Measurements from ENCODE around the gene RASSF1. TPM values are rescaled to one million over a fixed set of nuclear protein-coding genes. Genes with fewer than 3 reads are reported as not detected.

The RASSF1 gene
- polyA plus RNA-seq, 4 donors, result 16.7 to 22.7 (median 21.2) TPM

DNA sequence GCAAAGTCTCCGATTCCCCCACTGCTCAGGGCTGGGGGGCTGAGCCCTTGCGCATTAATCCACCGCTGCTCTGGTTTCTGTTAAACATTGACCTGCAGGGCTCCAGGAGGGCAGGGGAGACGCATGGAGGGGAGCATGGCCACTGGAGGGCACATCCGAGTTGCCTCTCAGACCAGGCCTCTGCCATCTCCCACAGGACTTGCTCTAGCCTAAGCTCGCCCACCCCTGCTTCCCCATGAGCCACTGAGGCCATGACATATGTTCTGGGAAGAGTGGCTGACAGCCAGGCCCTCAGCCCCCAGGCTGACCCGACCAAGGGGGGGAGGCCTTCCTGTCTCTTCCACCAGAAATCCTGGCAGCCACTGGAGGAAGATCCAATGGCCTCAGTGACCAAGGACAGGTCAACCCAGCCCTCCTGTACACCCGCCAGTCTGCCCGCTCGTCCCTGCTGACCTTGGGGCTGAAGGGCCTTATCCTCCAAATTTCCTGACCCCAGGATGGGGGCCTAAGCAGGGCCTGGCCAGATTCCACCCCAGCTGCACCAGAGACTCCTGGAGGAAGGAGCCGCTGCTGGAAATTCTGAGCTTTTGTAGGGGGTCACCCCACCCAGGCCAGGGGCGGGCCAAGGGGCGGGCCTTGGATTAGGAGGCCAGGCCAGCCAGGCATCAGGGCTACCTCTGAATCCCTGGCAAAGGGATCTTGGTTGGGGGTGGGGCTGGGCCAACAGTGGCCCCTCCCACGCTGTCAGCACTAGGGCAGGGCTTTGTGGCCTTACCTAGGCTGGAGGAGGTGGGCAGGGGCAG, 37.4 kb downstream of the RASSF1 start, which contains the start of gene HYAL1:
HYAL1 (minus strand) TSS at position 562 of the 803 bp plus-strand sequence. CDS start 618 bp downstream, outside the sequence.
- no peak for DNase-seq (ENCODE audit: low read depth in 4 of 4, low spot score in 2 of 4)

- no peak for DNase-seq (ENCODE audit: low read depth in 4 of 4, low spot score in 2 of 4)
Measured at GRCh38 chr3:50302095-50303012, 38.3 kb downstream of the RASSF1 start.

DNA sequence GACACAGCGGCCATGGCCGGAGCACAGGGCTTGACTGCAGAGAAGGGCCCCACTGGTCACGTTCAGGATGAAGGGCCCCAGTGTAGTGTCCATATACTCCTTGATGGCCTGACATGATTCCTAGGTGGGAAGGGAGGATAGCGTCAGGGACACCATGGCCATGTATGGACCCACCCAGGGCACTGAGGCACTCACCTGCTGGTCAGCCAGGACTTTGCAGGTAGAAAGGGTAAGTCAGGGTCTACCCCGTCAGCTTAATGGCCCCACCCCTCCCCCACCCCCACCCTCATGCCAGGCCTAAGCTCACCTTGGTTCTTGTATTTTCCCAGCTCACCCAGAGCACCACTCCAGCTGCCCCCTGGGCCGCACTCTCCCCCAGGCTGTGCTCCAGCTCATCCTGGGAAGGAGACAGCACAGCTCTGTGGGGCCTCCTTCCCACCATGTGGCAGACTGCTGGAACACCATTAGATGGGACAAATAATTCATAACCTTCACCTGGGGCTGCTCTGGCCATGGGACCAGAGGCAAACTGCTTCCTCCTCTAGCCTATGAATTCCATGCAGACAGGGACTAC, 39.9 kb downstream of the RASSF1 start:
- no peak for DNase-seq (ENCODE audit: low read depth in 4 of 4, low spot score in 2 of 4)

DNA sequence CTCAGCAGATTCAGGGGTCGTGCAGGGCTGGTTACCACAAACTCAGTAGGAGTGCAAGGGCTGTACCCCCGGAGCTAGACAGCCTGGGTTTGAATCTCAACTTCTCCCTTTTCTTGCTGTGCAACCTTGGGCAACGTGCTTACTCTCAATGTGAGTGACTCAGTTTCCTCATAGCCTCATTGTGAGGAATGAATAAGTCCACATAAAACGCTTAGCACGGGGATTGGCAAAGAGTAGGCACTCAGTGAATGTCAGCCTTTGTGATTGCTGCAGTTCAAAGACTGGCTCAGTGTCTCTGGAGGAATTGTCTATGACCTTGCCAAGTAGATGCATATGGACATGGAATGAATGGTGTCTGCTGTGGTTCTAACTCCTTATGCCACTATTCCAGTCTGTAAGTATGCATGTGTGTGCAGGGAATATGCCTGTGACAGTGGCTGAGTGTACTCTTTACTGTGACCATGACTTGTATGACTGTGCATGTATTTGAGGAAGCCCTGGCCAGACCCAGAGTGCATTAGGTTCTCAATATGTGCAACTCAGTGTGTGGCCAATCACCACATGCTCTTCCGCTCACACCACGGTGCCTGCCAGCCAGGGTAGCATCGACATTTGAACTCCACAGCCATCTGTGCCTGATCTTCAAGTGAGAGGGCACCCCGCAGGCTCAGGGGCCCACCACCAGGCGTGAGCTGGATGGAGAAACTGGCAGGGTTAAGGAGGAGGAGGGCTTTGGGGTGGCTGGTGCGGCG, 40.5 kb downstream of the RASSF1 start:
- no peak for DNase-seq (ENCODE audit: low read depth in 4 of 4, low spot score in 2 of 4)

GRCh38 chr3:50299638-50299928, 41.1 kb downstream of the RASSF1 start:
- DNase-seq (ENCODE audit: low read depth in 4 of 4, low spot score in 2 of 4), result peak in 1 of 4 donors; percentile 56

DNA sequence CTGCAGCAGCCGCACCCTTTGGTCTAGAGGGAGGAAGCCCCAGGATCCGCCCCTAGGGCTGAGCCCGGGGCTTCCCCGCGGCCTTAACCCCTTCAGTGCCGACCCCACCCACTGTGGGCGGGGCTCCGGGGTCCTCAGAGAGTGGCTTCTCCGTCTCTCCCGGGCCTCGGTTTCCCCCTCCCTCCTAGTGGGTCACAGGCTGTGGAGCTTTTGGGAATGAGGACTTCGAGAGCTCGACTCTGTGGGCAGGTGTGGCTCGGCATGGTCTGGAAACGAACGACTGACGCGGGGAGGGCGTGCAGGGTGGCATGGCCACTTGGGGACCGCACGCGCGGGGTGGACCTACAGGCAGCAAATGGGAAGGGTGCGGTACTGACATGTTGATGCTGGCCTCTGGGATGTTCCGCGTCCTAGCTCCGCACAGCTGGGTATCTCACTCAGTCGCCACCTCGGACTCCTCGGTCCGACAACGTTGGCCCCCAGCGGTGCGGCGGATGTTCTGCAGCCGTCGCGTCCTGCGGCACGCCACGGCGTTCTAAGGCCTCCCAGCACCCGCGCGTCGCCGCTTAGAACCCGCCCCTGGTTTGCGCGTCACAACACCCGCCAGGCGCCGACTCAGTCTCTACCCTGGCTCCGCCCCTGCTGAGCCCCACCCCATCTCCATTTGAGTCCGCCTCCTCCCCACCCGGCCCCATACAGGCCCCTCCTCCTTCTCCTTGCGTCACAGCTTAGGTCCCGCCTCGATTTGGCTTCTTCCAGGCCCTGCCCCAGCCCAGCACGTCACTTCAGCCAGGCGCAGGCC, 41.6 kb downstream of the RASSF1 start, which contains the start of the genes HYAL3 and NAA80:
HYAL3 (minus strand) TSS at position 570 of the 802 bp plus-strand sequence. CDS start 3,803 bp downstream, outside the sequence.
NAA80 (minus strand) TSS at position 570 of the 802 bp plus-strand sequence. CDS start 1,942 bp downstream, outside the sequence.
- peak; percentile 97 to 99 (median 99) for DNase-seq (ENCODE audit: low read depth in 4 of 4, low spot score in 2 of 4)

DNA sequence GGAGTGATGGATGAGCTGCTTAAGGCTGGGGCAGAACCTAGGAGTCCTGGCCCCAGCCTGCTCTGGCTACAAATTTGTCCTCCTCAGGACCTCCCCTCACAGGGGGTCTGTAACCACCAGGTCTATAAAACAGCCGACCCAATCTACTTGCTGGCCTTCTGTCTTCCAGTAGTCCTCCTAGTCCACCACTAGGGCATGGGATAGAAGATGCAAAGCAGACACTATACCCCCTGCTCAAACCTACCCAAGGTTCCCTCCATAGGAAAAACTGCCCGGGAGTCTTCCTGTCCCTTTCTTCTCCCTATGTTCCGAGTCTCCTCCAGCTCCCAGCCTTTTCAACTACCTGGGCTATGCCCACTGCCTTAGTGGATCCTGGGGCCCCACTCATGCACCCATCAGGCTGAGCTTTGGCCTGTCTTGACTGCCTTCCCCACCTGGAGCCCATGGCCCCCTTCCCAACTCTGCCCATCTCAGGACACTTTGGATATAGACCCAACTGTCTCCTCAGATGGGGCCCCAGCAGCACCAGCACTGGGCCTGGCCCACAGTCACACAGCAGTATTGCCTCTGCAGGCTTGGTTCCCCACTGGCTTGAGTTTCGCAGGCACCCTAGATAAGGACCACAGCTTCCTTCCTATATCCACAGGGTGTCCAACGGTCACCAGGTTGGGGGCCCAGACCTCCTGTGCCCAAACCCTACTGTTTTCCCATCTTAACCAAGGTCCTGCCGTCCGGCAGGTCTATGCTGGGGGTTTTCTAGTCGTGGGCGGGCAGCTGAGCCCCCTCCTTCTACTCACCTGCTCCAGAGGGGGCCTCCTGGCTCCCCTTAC, 42.5 kb downstream of the RASSF1 start:
- DNase-seq (ENCODE audit: low read depth in 4 of 4, low spot score in 2 of 4), result no peak

DNA sequence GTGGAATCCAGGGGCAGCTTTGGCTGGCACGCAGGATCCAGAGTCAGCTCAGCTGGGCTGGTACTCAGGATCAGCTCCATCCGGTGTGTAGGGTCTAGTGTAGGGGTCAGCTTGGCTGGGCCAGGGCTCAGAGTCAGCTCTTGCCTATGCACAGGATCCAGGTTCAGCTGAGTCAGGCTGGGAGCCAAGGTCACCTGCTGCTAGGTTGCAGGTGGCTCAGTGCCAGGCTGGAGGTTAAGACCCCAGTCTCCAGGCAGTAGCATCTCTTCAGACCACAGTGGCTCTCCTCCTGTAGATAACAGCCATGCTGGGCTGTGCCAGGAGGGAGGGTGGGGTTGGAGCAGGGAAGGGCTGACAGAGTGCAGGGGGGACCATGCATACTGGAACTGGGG, 43.3 kb downstream of the RASSF1 start:
- no peak for DNase-seq (ENCODE audit: low read depth in 4 of 4, low spot score in 2 of 4)

GRCh38 chr3:50296721-50297383, 43.8 kb downstream of the RASSF1 start:
- DNase-seq (ENCODE audit: low read depth in 4 of 4, low spot score in 2 of 4), result no peak

- DNase-seq (ENCODE audit: low read depth in 4 of 4, low spot score in 2 of 4), result no peak
Measured at GRCh38 chr3:50295553-50296431, 44.8 kb downstream of the RASSF1 start.

GRCh38 chr3:50294492-50295403, 45.9 kb downstream of the RASSF1 start:
- no peak for DNase-seq (ENCODE audit: low read depth in 4 of 4, low spot score in 2 of 4)

DNA sequence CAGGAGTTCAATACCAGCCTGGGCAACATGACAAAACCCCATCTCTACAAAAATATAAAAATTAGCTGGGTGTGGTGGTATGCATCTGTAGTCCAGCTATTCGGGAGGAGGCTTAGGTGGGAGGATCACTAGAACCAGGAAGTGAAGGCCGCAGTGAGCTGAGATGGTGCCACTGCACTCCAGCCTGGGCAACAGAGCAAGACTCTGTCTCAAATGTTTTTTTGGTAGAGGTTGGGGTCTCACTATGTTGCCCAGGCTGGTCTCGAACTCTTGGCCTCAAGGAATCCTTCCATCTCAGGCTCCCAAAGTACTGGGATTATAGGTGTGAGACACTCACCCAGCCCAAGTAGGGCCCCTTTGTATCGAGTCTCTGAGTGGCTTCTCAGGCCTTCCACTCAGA, 46.5 kb downstream of the RASSF1 start:
- no peak for DNase-seq (ENCODE audit: low read depth in 4 of 4, low spot score in 2 of 4)

DNA sequence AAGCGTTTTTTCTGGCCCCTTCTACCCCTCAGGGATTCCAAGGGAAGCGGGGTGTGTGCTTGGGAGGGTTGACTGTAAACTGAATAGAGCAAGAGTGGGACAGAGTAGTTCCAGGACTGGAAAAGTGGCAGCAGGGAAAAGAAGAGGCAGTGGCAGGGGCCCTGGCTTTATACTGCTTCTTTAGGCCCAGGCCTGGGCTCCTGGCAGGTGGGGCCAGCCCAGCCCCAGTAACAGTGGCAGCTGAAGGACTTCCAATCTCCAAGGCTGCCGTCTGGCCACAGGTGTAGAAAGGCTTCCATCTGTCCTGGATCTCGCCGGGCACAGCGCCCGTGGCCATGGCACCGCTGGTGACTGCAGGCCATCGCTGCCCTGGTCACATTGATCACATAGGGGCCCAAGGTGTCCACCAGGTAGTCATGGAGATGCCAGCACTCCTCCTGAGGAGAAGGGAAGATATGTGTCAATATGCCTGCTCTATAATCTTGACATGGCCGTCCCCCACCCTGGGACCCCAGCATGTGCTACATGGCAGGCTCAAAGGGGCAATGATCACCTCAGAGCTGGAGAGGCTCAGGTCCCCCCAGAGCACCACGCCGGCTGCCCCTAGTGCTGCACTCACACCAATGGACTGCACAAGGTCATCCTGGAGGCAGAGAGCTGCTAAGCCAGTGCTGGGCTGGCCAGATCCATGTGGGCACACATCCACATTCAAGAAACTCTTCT, 47.4 kb downstream of the RASSF1 start:
- DNase-seq (ENCODE audit: low read depth in 4 of 4, low spot score in 2 of 4), result no peak

GRCh38 chr3:50292159-50293078, 48.2 kb downstream of the RASSF1 start, which contains the start of gene IFRD2:
Gene IFRD2 (minus strand): TSS chr3:50292429. CDS start chr3:50292274, 155 bp downstream.
- DNase-seq (ENCODE audit: low read depth in 4 of 4, low spot score in 2 of 4), result peak; percentile 83 to 95 (median 91)
